PFSK-1 (cell line): ENCODE results near the gene ALPI.

ENCODE experiments used
- POLR2AphosphoS5 ChIP-seq: IDR thresholded peaks from 2 replicates; pipeline ENCODE4 v1.6.1; 2012; ENCODE audit warnings: low read depth, mild to moderate bottlenecking, control low read depth, low read length, moderate library complexity
- TAF1 ChIP-seq: IDR thresholded peaks from 2 replicates; pipeline ENCODE4 v1.6.1; 2012; ENCODE audit warnings: low read length, control low read depth, borderline replicate concordance; ENCODE audit not compliant: insufficient read depth

GRCh38 chr2:232436381-232437194 is 19.4 kb upstream of the ALPI start:
- no peak for TF ChIP-seq TAF1
- no peak for TF ChIP-seq POLR2AphosphoS5
